CD4-positive, alpha-beta T cell (primary cell): ENCODE measurements around the gene BBS1. TPM values are rescaled to one million over a fixed set of nuclear protein-coding genes. Genes with fewer than 3 reads are reported as not detected.

Experiments
- ATAC-seq: fragments of 200-7000 bp; cut with Tn5 transposase; one replicate; pipeline ENCODE4 v1.10.0; 2022; ENCODE audit warnings: mild to moderate bottlenecking; ENCODE audit not compliant: poor library complexity
- CTCF ChIA-PET: fragments of 350-600 bp; sonication (Branson Sonifier 250); formaldehyde crosslinking; loops from one replicate; lab custom pipeline; 2021; ENCODE audit warnings: antibody characterized with exemption, inconsistent platforms; lab: Charles Lee
- POLR2A ChIA-PET: fragments of 350-600 bp; sonication (Branson Sonifier 250); formaldehyde crosslinking; loops from one replicate; lab custom pipeline; 2021; ENCODE audit warnings: antibody characterized with exemption, inconsistent platforms; lab: Charles Lee
- DNase-seq, 14 experiments: peaks; one replicate each; pipeline ENCODE4 v3.0.0-alpha.2; 2013 to 2020; ENCODE audit warnings: mixed read lengths in 2 of 14
- H3K27ac ChIP-seq, 2 donors: one replicate each; pipeline versions ENCODE4 v1.5.1 to v1.7.0; 2013; ENCODE audit warnings: low read length in 2 of 2, low read depth in 1 of 2, mild to moderate bottlenecking in 1 of 2
- H3K27me3 ChIP-seq, 2 experiments: 1 replicate in 1 of 2; 2 replicates in 1 of 2; pipeline versions ENCODE4 v1.6.1 to v1.7.0; 2013; ENCODE audit warnings: low read length in 2 of 2, control low read depth in 1 of 2, mild to moderate bottlenecking in 1 of 2, moderate library complexity in 1 of 2; ENCODE audit not compliant: insufficient read depth in 2 of 2, control insufficient read depth in 1 of 2
- H3K36me3 ChIP-seq: one replicate; pipeline ENCODE4 v1.6.1; 2013; ENCODE audit warnings: low read length, control low read depth; ENCODE audit not compliant: insufficient read depth
- H3K4me1 ChIP-seq: one replicate; pipeline ENCODE4 v1.6.1; 2013; ENCODE audit warnings: low read length, control low read depth; ENCODE audit not compliant: insufficient read depth
- H3K4me3 ChIP-seq: one replicate; pipeline ENCODE4 v1.5.1; 2013; ENCODE audit warnings: mild to moderate bottlenecking, low read length, moderate library complexity
- H3K9me3 ChIP-seq, 2 experiments: 1 replicate in 1 of 2; 2 replicates in 1 of 2; pipeline versions ENCODE4 v1.6.1 to v1.7.0; 2013; ENCODE audit warnings: low read length in 2 of 2, mild to moderate bottlenecking in 2 of 2, control low read depth in 1 of 2, moderate library complexity in 1 of 2; ENCODE audit not compliant: control insufficient read depth in 1 of 2, insufficient read depth in 1 of 2
- H3K27ac Mint-ChIP-seq: one replicate; pipeline ENCODE4 v1.8.0; 2020; ENCODE audit warnings: mixed read lengths
- H3K27me3 Mint-ChIP-seq: one replicate; pipeline ENCODE4 v1.8.0; 2021; ENCODE audit warnings: mixed read lengths
- H3K36me3 Mint-ChIP-seq: one replicate; pipeline ENCODE4 v1.8.0; 2021; ENCODE audit warnings: low read depth, mixed read lengths
- H3K4me1 Mint-ChIP-seq: one replicate; pipeline ENCODE4 v1.8.0; 2021; ENCODE audit warnings: low read depth, mixed read lengths
- H3K4me3 Mint-ChIP-seq: one replicate; pipeline ENCODE4 v1.8.0; 2020; ENCODE audit warnings: mild to moderate bottlenecking, mixed read lengths
- H3K9me3 Mint-ChIP-seq: one replicate; pipeline ENCODE4 v1.8.0; 2020; ENCODE audit warnings: mixed read lengths
- CTCF ChIP-seq: fragments of 200-600 bp; IDR thresholded peaks from one replicate; pipeline ENCODE4 v1.8.0; 2022; ENCODE audit warnings: antibody characterized with exemption, mild to moderate bottlenecking
- intact Hi-C, 2 experiments: fragments of 100-400 bp; cut with DNase I in 1 of 2; cut with micrococcal nuclease in 1 of 2; formaldehyde crosslinking; loops; one replicate each; pipeline versions ENCODE4 v1.15.1 to v1.9.0; 2023 to 2025; cut with DNase I, micrococcal nuclease
- total RNA-seq, 174 experiments: library from RNA in 2 of 174; stranded (reverse) in 2 of 174; gene quantifications; one replicate each; pipeline ENCODE4 v1.2.3 and lab custom pipeline; 2021 to 2026

The BBS1 gene
- total RNA-seq, 2 experiments from 2014 or later: 11.7 to 11.9 TPM

GRCh38 chr11:66473608-66474515 lies 36.6 kb upstream of the BBS1 start:
- intact Hi-C loops: loop anchor here in 1 of 2 experiments (5.0 kb wide), 1 partner anchor 118 kb away; the partner anchor contains the start of genes CCDC87 and CCS
- CTCF ChIA-PET: no interaction called here
- DNase-seq: no peak

GRCh38 chr11:66475349-66476172 lies 34.9 kb upstream of the BBS1 start:
- Mint-ChIP-seq H3K27me3 (no peaks in the 10 kb centered on the region), H3K36me3 (peaks cover 29% of the 10 kb centered on the region), H3K27ac (no peak overlapping the region), H3K4me1 (peaks cover 24% of the 10 kb centered on the region), H3K4me3 (no peak overlapping the region), H3K9me3 (no peaks in the 10 kb centered on the region)
- ATAC-seq: no peak
- peaks cover 15% of the 10 kb centered on the region for H3K4me1 ChIP-seq
- DNase-seq: no peak
- CTCF ChIA-PET: no interaction called here
- TF ChIP-seq CTCF: no peak
- H3K9me3 ChIP-seq: no peaks in the 10 kb centered on the region
- no peaks in the 10 kb centered on the region for H3K27me3 ChIP-seq
- no peak overlapping the region for H3K27ac ChIP-seq
- H3K36me3 ChIP-seq: peaks cover 27% of the 10 kb centered on the region
- POLR2A ChIA-PET: no interaction called here
- intact Hi-C loops: no loop called here
- H3K4me3 ChIP-seq: no peak overlapping the region

More at GRCh38 chr11:66473608-66474515, 36.6 kb upstream of the BBS1 start:
- POLR2A ChIA-PET: no interaction called here
- Mint-ChIP-seq H3K27ac (no peak overlapping the region), H3K36me3 (peaks cover 26% of the 10 kb centered on the region), H3K9me3 (no peaks in the 10 kb centered on the region), H3K4me1 (peaks cover 13% of the 10 kb centered on the region), H3K27me3 (no peaks in the 10 kb centered on the region), H3K4me3 (no peak overlapping the region)
- peaks cover 2% of the 10 kb centered on the region for H3K4me1 ChIP-seq
- H3K4me3 ChIP-seq: no peak overlapping the region
- no peak overlapping the region for H3K27ac ChIP-seq
- no peaks in the 10 kb centered on the region for H3K27me3 ChIP-seq
- H3K36me3 ChIP-seq: peaks cover 27% of the 10 kb centered on the region
- no peak for ATAC-seq
- no peak for TF ChIP-seq CTCF
- H3K9me3 ChIP-seq: no peaks in the 10 kb centered on the region

GRCh38 chr11:66476173-66476840 lies 34.1 kb upstream of the BBS1 start:
- POLR2A ChIA-PET: no interaction called here
- Histone ChIP-seq H3K4me1 (peaks cover 23% of the 10 kb centered on the region), H3K27me3 (no peaks in the 10 kb centered on the region), H3K27ac (no peak overlapping the region), H3K9me3 (no peaks in the 10 kb centered on the region), H3K4me3 (no peak overlapping the region), H3K36me3 (peaks cover 27% of the 10 kb centered on the region)
- CTCF ChIA-PET: no interaction called here
- H3K9me3 Mint-ChIP-seq: no peaks in the 10 kb centered on the region
- intact Hi-C loops: no loop called here
- TF ChIP-seq CTCF: no peak
- H3K36me3 Mint-ChIP-seq: peaks cover 25% of the 10 kb centered on the region
- peak overlapping the region; percentile 55 for H3K27ac Mint-ChIP-seq
- DNase-seq (peak in 1 of 14 experiments; percentile 20), ATAC-seq (no peak)
- H3K4me1 Mint-ChIP-seq: peaks cover 24% of the 10 kb centered on the region
- peak overlapping the region; percentile 62 for H3K4me3 Mint-ChIP-seq
- H3K27me3 Mint-ChIP-seq: no peaks in the 10 kb centered on the region
